ENCODE data around the gene COPE. TPM values are rescaled to one million over a fixed set of nuclear protein-coding genes. Genes with fewer than 3 reads are reported as not detected.
A peak's percentile ranks its signal among the peaks of the same experiment; 100 is the strongest.

The COPE gene
- total RNA-seq, 4 donors from 2014 or later: 144 to 268 (median 179) TPM

GRCh38 chr19:18931316-18932162 is 12.4 kb upstream of the COPE start:
- TF ChIP-seq POLR2A (IDR thresholded peaks at IDR 0.05): no peak
- TF ChIP-seq POLR2AphosphoS5 (IDR thresholded peaks at IDR 0.05): no peak
- TF ChIP-seq CTCF (IDR thresholded peaks at IDR 0.05): no peak
- no peak for TF ChIP-seq EP300 (IDR thresholded peaks at IDR 0.05; ENCODE audit: low read depth)
- Histone ChIP-seq H3K36me3 (no peaks in the 10 kb centered on the region), H3K4me3 (no peak overlapping the region), H3K4me1 (peaks cover 0 to 8% (median 6%) of the 10 kb centered on the region in 4 donors), H3K9me3 (no peaks in the 10 kb centered on the region), H3K27ac (peak overlapping the region in 1 of 4 donors; percentile 28), H3K27me3 (no peaks in the 10 kb centered on the region)
- in situ Hi-C loops (cut with MboI; ENCODE audit: low pct_ligation_motif_present in 1 of 4, low pct_unique_long_range_greater_than_20kb in 1 of 4, low sequenced_read_pairs in 3 of 4) (no loop called here), intact Hi-C loops (cut with DNase I; ENCODE audit: low total_unique reads) (no loop called here)
- WGBS, 2 donors (ENCODE audit: low coverage in 1 of 2): 72% methylated on average over 30 of the region's 34 CpGs; no CpG with 5 or more reads in 1 of the 2 donors
- no peak for DNase-seq

- in situ Hi-C loops (cut with MboI; ENCODE audit: low pct_ligation_motif_present in 1 of 4, low pct_unique_long_range_greater_than_20kb in 1 of 4, low sequenced_read_pairs in 3 of 4) (no loop called here), intact Hi-C loops (cut with DNase I; ENCODE audit: low total_unique reads) (no loop called here)
- TF ChIP-seq CTCF (IDR thresholded peaks at IDR 0.05): no peak
- TF ChIP-seq EP300 (IDR thresholded peaks at IDR 0.05; ENCODE audit: low read depth): no peak
- no peak for TF ChIP-seq POLR2AphosphoS5 (IDR thresholded peaks at IDR 0.05)
- no peak for TF ChIP-seq POLR2A (IDR thresholded peaks at IDR 0.05)
- Histone ChIP-seq H3K4me3 (no peak overlapping the region), H3K27me3 (no peaks in the 10 kb centered on the region), H3K36me3 (peaks cover 0 to 13% (median 6%) of the 10 kb centered on the region in 4 donors), H3K27ac (no peak overlapping the region), H3K9me3 (no peaks in the 10 kb centered on the region), H3K4me1 (peaks cover 0 to 8% (median 6%) of the 10 kb centered on the region in 4 donors)
- DNase-seq: no peak
- 57 to 86% methylated on average over 1 to 20 of the region's 25 CpGs for whole genome bisulfite sequencing, 2 donors (ENCODE audit: low coverage in 1 of 2)
Observed at GRCh38 chr19:18929311-18929710, 10.1 kb upstream of the COPE start.

- TF ChIP-seq POLR2AphosphoS5 (IDR thresholded peaks at IDR 0.05) (no peak), CTCF (IDR thresholded peaks at IDR 0.05) (no peak), EP300 (IDR thresholded peaks at IDR 0.05; ENCODE audit: low read depth) (no peak), POLR2A (IDR thresholded peaks at IDR 0.05) (no peak)
- peaks cover 0 to 8% (median 6%) of the 10 kb centered on the region in 4 donors for H3K4me1 ChIP-seq
- WGBS, 2 donors (ENCODE audit: low coverage in 1 of 2): 88 to 100% methylated on average over 4 to 26 of the region's 26 CpGs
- in situ Hi-C loops (cut with MboI; ENCODE audit: low pct_ligation_motif_present in 1 of 4, low pct_unique_long_range_greater_than_20kb in 1 of 4, low sequenced_read_pairs in 3 of 4) (no loop called here), intact Hi-C loops (cut with DNase I; ENCODE audit: low total_unique reads) (no loop called here)
- H3K36me3 ChIP-seq: peaks cover 0 to 19% (median 9%) of the 10 kb centered on the region in 4 donors
- H3K27me3 ChIP-seq: no peaks in the 10 kb centered on the region
- H3K27ac ChIP-seq: no peak overlapping the region
- no peak for DNase-seq
- H3K9me3 ChIP-seq: no peaks in the 10 kb centered on the region
- H3K4me3 ChIP-seq: no peak overlapping the region
Observed at GRCh38 chr19:18928018-18928805, 9.0 kb upstream of the COPE start.

GRCh38 chr19:18924684-18925213 is 5.6 kb upstream of the COPE start:
- no peak overlapping the region for H3K4me3 ChIP-seq
- H3K36me3 ChIP-seq: peaks cover 0 to 35% (median 14%) of the 10 kb centered on the region in 4 donors
- no peak for DNase-seq
- H3K4me1 ChIP-seq: peaks cover 7 to 13% (median 10%) of the 10 kb centered on the region in 4 donors
- H3K9me3 ChIP-seq: no peaks in the 10 kb centered on the region
- in situ Hi-C loops (cut with MboI; ENCODE audit: low pct_ligation_motif_present in 1 of 4, low pct_unique_long_range_greater_than_20kb in 1 of 4, low sequenced_read_pairs in 3 of 4): no loop called here
- no peak overlapping the region for H3K27ac ChIP-seq
- no peak for TF ChIP-seq POLR2AphosphoS5 (IDR thresholded peaks at IDR 0.05)
- TF ChIP-seq EP300 (IDR thresholded peaks at IDR 0.05; ENCODE audit: low read depth): no peak
- TF ChIP-seq POLR2A (IDR thresholded peaks at IDR 0.05): no peak
- no peak for TF ChIP-seq CTCF (IDR thresholded peaks at IDR 0.05)
- intact Hi-C loops (cut with DNase I; ENCODE audit: low total_unique reads): no loop called here
- WGBS, 2 donors (ENCODE audit: low coverage in 1 of 2): 90 to 100% methylated on average over 3 to 15 of the region's 15 CpGs
- no peaks in the 10 kb centered on the region for H3K27me3 ChIP-seq

All from transverse colon (tissue), 4 donors.